GM18858 (cell line): ENCODE data around the gene GTF2IRD1.
"Not testable (repeated sequence)": the region's sequence is repeated elsewhere in the genome, so short reads cannot be mapped to it uniquely, and the experiment has no call there.

Experiments
- ATAC-seq: cut with Tn5 transposase; IDR thresholded peaks from one replicate; pipeline ENCODE4 v1.9.1; 2021; ENCODE audit not compliant: unreplicated experiment

Gene GTF2IRD1

DNA sequence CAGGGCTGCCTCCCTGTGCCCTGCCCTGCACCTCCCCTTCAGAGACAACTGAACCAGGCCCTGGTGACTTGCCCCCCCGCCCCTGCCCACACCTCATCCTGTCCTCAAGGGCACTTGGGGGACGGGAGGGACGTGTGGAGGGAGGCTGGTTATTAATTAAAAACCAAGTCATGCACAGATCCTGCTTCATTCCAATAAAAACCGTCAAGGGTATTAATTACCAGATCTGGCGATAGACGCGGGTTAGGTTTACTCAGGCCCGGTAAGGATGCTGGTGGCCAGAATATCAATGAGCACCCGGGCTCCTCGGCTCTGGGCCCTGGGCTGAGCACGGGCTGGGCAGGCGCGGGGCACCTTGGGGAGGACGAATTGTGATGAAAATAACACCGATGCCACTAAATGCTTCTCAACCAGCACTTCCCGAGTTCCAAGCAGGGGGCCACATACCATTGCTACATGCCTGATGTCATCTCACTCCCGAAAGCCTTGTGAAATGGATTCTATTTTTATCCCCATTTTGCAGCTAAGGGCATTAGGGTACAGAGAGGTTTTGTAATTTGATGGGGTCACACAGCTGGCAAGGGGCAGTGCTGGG, 24.5 kb upstream of the GTF2IRD1 start:
- no peak for ATAC-seq

GRCh38 chr7:74430409-74430808, 23.3 kb upstream of the GTF2IRD1 start:
- ATAC-seq, result not testable (repeated sequence)

DNA sequence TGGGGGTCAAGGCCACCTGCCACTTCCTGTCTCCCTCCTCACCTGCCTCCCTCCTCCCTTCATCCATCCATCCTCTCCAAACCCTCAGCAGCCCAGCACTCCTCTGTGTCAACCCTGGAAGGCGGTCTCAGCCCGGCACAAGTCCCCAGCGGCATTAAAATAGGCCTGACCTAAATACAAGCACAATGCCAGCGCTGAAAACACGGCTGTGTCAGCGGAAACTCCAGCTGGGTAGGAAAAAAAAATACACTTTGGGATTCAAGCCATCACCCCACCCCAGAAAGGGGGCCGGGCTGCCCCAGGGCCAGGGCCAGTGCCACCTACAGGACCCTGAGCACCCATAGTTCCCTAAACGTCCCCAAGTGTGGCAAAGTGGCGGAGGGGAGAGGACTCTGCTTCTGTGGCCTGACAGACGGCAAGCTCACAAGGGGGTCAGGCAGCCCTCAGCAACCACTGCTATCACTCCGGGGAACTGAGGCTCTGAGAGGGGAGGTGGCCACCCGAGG, 22.7 kb upstream of the GTF2IRD1 start:
- ATAC-seq, result no peak

DNA sequence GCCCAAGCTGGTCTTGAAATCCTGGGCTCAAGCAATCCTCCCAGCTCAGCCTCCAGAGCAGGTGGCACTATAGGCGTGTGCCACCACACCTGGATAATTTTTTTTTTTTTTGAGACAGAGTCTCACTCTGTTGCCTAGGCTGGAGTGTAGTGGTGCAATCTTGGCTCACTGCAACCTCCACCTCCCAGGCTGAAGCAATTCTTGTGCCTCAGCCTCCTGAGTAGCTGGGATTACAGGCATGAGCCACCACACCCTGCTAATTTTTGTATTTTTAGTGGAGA, 16.5 kb upstream of the GTF2IRD1 start:
- ATAC-seq, result not testable (repeated sequence)

DNA sequence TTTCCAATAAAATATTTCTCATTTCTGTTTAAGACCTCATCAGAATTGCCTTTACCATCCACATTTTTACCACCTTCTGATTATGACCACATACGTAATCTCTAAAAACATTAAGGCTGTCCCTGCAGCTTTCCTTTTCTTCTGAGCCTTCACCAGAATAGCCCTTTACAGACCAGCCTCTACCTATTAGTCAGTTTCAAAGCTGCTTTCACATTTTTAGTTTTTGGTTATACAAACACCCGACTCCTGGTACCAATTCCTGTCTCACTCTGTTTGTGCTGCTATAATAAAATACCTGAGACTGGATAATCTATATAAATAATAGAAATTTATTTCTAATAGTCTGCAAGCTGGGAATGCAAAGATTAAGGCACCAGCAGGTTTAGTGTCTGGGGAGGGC, 15.4 kb upstream of the GTF2IRD1 start:
- no peak for ATAC-seq

DNA sequence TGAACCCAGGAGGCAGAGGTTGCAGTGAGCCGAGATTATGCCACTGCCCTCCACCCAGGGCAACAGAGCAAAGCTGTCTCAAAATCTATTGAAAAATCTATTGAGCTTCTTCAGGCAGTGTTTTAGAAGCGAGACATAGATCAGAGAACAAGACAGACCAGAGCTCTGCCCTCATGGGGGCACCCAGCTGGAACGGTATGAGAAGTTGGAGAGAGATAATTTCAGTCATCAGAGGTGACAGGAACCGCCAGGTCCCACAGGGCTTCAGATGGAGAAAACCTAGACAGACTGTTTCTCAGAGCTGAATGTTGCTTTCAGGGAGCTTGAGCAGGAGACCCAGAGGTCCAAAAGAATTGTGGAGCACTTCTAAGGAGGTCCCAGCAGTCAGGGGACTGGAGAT, 14.2 kb upstream of the GTF2IRD1 start:
- ATAC-seq, result no peak

- ATAC-seq, result not testable (repeated sequence)
Measured at GRCh38 chr7:74440143-74440542, 13.6 kb upstream of the GTF2IRD1 start.

GRCh38 chr7:74441801-74442200, 11.9 kb upstream of the GTF2IRD1 start:
- ATAC-seq, result no peak

DNA sequence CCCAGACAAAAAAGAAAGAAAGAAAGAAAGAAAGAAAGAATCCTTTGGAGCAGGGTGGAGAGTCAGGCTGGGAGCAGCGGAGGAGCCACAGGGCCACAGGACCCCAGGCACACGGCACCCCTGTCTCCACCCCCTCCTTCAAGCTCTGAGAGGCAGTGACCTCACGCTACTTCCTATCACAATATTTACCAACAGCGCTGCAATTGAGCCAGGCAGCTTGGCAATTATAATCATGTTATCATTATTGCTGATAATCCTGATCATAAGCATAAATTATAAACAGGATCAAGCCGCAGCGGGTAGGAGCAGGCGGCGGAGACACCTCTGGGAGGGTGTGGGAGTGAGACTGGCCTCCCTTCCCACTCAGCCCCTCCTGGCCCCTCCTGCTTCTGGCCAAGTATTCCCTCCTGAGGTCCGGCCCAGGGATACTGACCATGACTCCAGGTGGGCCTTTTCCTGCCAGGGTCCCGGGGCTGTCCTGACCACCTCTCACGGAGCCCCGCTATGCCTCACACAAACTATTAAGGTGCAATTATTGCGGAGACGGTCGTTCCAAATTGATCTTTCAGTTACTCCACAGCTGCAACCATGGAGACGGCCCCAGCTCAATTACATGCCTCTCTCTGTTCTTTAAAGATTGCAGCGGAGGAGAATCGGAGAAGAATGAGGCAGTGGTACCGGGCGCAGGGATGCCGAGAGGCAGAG, 10.0 kb upstream of the GTF2IRD1 start:
- no peak for ATAC-seq

GRCh38 chr7:74449144-74449543, 4.6 kb upstream of the GTF2IRD1 start:
- ATAC-seq, result no peak

DNA sequence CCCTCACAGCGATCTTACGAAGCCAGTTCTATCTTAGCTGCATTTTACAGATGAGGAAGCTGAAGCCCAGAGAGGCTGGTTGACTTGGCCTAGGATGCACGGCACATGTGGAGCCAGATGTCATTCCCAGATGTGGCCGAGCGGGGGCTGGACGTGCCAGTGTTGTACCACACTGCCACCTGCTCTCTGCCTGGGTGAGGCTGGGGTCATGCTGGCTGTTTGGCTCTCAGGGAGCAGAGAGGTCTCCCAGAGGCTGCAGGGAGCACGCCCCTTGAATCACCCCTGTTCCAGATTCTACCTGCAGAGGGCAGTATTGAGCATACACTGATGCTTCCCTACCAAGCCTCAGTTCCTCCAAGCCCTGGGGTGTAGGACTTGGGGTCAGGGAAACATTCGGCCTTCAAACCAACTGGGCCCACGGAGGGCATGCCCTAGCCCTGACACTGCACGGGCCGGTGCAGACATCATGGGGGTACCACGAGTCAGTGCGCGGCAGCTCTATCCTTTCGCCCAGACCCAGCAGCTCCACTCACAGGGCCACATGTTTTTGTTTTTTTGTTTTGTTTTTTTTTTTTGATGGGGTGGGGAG, 3.8 kb upstream of the GTF2IRD1 start:
- no peak for ATAC-seq

DNA sequence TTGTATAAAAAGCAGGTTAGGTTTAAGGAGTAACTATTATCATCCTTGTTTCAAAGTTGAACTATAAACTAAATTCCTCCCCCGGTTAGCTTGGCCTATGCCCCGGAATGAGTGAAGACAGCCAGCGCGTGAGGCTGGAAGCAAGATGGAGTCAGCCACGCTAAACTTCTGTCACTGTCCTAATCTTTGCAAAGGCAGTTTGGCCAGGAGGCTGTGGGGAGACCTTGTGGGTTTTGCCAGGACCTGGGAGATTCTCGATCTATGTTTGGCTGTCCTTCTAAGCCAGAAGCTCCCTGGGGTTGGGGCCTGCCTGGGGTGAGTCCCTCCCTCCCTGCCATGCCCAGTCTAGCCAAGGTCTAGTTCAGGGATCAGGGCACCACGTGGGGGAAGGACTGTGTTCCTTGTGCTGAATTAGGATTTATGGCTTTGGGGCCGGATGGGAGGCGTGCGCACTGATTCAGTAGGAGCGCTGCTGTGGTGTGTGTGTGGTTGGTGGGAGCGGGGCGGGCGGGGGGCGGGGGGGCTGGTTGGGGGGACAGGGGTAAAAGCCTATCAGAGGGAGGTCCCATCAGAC, 871 bp upstream of the GTF2IRD1 start:
- no peak for ATAC-seq

- no peak for ATAC-seq
Measured at GRCh38 chr7:74454021-74454924, 567 bp downstream of the GTF2IRD1 start.

DNA sequence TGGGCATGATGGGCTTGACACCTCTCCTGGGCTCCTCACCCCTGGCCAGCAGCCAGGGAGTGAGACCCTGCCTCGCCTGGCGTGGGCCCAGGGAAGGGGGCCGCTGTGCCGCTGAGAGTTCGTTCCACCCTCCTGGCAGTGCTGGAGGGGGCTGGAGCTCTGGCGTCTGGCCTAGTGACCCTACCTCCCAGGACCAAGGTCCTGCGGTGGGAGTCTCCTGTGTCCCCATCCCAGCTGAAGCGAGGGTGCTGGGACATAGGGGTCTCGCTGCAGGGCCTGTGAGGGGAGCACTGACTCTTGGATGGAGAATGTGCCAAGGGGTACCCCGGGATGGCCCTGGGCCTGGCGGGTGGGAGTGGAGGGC, 1.2 kb downstream of the GTF2IRD1 start:
- ATAC-seq, result no peak

GRCh38 chr7:74455291-74455804, 1.6 kb downstream of the GTF2IRD1 start:
- ATAC-seq, result no peak

DNA sequence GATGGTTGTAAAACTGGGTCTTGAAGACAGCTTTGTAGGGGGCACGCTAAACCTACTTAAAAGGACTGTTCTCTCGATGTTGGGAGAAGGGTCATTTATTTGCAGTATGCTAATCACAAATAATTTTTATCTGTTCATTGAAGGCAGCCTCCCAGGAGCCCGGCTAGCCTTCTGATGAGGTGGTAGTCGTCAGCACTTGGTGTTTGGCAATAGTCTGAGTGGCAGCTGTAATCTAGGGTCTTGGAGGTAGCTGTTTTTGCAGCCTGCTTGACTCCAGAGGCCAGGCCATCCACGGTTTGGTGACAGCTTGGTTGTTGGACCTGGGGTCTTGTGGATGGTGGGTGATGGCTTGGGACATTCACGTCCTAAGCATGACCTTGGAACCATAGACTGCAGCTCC, 2.2 kb downstream of the GTF2IRD1 start:
- no peak for ATAC-seq

DNA sequence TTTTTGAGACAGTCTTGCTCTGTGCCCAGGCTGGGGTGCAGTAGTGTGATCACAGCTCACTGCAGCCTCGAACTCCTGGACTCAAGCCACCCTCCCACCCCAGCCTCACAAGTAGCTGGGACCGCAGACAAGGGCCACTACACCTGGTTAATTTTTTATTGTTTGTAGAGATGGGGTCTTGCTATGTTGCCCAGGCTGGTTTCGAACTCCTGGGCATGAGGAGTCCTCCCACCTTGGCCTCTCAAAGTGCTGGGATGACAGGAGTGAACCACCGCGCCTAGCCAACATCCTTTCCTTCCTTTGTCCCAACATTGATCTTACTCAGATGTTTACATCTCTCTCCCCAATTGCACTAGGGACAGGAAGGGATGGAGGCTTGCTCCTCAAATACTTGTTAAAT, 3.3 kb downstream of the GTF2IRD1 start:
- no peak for ATAC-seq

GRCh38 chr7:74461970-74462706, 8.4 kb downstream of the GTF2IRD1 start:
- ATAC-seq, result no peak

- ATAC-seq, result no peak
Measured at GRCh38 chr7:74462707-74463100, 9.0 kb downstream of the GTF2IRD1 start.
